GM19035 (cell line): Measurements from ENCODE around the gene ZNF593OS.

Source experiments
- ATAC-seq: cut with Tn5 transposase; IDR thresholded peaks from one replicate; pipeline ENCODE4 v1.9.1; 2021; ENCODE audit not compliant: unreplicated experiment

Gene ZNF593OS

DNA sequence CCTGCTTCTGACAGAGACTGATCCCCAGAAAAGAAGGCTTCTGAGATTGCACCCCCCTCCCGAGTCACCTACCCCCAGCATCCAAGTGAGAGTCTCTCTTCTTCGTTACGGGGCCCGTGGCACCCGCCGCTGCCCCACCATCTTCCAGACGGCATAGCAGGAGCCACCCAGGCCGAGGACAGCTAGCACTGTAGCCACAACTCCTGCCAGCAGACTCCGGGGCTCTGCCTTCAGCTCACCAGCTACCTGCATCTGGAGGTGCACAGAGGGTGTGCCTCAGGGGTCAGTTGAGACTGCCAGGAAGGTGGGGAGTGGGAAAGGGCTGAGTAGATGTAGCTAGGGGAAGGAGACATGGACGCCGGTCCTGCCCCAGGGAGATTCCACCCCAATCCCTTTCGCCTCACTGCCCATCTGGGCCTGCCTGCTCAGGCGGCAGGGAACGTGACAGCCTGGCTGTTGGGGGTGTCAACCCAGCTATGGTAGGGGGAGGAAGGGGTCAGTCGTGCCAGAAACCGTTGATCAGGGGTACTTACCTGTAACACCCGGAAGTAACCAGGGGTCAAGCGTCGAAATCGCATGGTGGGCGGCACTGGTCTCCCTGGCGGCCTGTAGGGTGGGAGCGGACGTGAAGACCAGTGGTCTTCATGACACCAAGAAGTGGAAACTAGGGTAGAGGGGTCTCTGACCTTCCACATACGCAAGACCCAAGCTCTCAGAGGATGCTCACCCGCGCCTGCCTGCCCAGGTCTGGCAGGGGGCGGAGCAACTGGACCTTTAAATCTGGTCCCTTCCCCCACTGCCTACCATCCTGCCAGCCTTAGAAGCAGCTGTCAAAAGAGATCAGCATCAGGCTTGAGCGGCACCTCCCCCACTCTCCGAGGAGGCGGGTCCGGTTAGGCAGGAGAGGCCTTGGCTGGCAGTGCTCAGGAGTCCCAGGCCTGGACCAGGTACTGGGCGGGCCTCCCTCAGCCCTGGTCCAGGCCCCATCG lies at the start of gene ZNF593OS:
ZNF593OS (minus strand) TSS at position 749 of the 989 bp plus-strand sequence; CDS start at position 578, 171 bp downstream.
- no peak for ATAC-seq

DNA sequence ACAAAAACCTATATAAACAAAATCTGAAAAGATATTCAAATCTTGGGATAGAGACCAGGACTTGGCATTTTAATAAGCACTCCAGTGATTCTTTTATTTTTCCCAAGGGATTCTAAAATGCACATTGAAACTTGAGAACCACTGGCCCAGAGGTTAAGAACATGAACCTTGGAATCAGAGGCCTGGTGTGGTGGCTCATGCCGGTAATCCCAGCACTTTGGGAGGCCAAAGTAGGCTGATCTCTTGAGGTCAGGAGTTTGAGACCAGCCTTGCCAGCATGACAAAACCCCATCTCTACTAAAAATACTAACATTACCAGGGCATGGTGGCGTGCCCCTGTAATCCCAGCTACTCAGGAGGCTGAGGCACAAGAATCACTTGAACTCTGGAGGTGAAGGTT lies 49.5 kb upstream of the ZNF593OS start:
- no peak for ATAC-seq

DNA sequence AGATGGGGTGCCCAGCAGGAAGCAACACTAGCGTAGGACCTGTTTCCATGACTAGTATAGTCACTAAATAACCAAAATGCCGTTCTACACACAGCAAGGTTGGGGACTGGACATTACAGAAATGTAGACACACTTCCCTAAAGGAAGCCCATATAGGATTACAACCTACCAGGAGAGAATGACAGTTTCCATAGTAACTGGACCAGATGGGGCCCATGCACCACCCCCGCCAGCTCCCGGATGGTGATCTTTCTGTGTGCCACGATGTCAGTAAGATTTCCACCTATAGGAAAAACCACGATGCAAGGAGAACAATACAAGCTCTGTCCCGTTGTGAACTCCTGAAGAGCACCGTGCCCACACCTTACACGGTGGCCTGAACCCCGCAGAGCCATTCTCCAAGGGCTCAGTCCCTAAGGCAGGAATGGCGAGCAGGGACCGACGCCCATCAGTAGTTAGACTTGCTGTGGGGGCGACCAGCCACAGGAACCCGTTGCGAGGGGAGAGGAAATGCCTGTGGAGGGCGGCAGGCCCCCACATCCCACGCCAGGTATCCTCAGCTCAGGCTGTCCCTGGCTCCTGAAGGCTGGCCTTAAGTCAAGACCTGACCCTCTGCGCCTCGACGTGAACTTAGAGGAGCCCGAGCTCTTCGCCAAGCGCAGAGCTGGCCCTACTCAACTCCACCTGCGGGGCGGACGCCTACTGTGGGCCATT lies 48.7 kb upstream of the ZNF593OS start:
- no peak for ATAC-seq

DNA sequence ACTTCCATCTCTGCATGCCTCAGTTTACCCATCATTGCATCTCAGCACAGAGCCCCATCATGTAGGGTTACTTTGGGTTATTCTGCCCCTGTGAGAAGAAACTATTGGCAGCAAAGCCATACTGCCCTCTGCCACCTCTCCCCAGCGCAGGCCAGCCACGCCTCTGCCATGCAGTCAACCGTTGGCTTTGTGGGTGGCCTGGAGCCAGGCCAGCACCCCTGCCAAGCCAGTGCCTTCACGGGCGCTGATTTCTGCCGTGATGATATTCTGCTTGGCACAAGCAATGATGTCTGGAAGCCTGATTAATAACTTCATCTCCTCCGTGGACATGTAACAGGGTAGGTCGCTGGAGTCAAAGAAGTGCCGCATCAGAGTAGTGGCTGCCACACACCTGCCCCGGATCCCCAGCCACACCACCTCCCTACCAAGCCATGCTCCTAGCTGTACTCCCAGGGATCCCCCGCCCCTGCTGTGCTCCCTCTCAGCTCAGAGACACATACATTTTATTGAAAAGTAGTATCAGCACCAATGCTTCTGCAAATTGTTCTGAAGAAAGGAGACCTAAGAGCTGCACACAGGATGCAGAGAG lies 47.4 kb upstream of the ZNF593OS start:
- no peak for ATAC-seq

DNA sequence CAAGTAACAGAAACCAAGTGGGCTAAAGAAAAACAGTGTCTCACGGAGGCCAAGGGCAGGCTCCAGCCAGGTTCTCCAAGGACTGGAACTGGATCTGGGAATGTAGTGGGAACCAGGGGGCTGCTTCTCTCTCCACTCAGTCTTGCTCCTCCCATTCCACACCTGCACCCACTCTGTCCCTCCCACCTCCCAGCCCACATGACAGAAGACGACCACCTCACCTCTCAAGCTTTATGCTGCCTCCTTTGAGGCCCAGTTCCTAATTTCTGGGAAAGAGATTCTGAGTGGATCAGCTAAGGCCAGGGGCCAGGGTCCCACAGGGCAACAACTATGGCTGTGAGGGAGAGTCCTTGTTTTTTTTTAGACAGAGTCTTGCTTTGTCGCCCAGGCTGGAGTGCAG lies 43.6 kb upstream of the ZNF593OS start:
- ATAC-seq: no peak

DNA sequence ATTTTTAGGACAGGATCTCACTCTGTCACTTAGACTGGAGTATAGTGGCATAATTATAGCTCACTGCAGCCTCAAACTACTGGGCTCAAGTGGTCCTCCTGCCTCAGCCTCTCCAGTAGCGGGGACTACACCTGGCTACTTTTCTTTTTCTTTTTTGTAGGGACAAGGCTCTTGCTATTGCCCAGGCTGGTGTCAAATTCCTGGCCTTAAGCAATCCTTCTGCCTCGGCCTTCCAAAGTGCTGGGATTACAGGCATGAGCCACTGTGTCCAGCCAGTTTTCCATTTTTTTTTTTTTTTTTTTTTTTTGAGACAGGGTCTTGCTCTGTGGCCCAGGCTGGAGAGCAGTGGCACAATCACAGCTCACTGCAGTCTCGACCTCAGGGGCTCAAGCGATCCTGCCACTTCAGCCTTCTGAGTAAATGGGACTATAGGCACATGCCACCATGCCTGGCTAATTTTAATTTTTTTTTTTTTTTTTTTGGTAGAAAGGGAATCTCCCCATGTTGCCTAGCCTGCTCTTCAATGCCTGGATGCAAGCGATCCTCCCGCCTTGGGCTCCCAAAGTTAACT lies 41.8 kb upstream of the ZNF593OS start:
- no peak for ATAC-seq

DNA sequence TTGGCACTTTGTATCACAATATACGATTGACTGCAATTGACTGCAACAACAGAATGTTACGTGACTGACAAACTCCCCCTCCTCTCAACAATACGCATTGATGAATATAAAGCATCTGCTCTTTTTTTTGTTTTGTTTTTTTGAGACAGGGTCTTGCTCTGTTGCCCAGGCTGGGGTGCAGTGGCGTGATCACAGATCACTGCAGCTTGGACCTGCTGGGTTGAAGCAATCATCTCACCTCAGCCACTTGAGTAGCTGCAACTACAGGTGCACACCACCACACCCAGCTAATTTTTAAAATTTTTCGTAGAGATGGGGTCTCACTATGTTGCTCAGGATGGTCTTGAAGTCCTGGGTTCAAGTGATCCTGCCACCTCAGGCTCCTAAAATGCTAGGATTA lies 41.1 kb upstream of the ZNF593OS start:
- ATAC-seq: no peak

DNA sequence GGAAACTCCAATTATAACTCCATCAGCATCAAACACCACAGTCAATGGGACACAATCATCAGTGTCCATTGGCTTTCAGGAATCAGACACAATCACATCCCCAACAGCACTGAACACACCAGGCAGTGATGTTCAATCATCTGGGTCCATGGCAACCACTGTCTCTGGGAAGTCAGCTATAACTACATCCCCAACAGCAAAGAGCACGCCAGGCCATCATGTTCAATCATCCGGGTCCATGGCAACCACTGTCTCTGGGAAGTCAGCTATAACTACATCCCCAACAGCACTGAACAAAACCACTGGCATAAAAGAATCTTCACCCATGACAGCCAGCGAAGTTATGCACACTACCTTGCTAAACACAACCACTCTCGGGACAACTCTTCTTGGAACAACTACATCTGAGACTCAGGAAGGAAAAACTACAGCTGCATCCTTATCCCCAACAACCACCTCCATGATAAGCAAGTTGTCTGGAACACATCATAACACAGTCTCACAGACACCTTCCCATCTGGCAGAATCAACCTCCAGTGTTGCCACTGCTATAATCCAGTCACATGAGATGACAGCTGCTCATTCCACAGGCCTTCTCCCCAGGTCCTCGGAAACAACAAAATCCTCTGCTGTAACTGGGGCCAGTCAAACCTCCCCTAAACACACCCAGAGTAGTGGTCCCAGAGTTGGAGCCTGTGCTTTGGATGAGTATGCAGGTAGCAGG lies 38.7 kb upstream of the ZNF593OS start:
- ATAC-seq: no peak

DNA sequence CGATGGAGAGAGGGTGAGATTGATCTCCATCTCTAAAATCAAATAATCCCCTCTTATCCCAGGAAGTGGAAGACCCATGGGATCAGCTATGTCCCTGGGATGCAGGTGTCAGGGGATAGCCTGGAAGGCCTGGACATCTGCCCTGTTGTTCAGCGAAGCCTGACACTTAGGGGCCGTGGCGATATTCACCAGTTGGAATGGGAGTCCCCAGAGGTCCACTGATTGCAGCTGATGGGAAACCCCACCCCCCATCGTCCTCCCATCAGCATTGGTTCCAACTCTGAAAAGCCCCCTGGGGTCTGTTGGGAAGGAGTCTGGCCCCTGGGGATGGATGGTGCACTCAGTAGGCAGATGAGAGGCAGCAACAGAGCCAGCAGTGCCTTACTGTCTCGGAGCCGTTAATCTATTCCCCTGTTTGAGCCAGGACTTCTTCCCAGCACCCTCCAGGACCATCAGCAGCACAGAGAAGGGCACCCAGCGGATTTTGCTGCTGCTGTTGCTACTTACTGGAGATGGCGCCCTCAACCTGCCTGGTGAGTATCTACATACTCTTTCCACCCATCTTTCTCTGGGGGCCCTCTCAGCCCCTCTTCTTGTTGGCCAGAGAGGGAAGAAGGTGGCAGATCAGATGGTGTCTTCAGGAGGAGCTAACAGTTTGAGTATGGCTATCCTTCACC lies 32.1 kb upstream of the ZNF593OS start:
- ATAC-seq: no peak

DNA sequence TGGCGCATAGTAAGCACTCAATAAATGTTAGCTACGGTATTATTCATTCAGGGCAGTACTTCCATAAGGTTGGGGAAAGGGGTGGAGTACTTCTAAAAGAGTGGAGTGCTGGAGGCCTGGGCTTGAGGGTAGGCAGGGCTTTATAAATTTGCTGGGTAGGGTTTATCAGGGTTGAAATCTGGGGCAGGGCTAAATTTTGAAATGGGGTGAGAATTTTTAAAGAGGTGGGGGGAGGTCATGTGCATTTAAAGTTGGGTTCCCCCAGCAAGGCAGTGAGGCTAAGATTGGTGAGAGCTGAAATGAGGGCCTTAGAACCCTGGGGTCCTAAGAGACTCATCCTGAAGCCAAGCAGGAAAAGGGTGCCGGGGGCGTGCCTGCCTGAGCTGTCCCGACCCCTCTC lies 28.8 kb upstream of the ZNF593OS start:
- ATAC-seq: no peak

DNA sequence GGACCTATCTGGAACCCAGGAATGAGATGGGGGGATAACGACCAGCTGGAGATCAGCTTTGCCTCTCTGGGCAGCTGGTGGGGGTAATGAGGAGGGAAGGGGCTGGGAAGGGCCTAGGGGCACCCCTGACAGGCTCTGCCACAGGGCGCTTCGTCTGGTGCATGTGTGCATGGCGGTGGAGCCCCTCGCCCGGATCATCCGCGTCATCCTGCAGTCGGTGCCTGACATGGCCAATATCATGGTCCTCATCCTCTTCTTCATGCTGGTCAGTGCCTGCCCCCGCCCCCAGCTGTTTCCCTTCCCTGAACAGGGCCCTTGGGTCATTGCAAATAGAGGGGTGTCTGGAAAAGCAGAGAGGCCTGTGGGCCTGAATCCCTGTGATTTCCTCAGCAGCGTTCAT lies 26.2 kb upstream of the ZNF593OS start:
- no peak for ATAC-seq

DNA sequence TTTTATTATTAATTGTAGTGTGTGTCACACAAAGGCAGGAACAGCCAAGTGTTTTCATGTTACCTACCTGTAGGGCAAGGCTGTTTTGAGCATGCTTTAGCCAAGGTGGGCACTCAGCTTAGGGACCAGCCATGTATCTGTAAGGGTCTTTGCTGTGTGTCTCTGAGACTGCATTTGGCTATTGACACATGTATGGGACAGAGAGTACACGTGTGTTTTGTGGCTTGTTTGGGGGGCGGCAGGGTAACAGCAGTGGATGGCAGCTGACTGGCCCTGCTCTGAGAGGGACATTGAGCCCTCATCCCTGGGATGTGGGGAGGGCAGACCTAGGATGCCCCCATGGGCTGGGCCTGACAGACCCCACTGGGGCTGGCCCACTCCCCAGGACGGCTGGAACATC lies 25.7 kb upstream of the ZNF593OS start:
- ATAC-seq: no peak

DNA sequence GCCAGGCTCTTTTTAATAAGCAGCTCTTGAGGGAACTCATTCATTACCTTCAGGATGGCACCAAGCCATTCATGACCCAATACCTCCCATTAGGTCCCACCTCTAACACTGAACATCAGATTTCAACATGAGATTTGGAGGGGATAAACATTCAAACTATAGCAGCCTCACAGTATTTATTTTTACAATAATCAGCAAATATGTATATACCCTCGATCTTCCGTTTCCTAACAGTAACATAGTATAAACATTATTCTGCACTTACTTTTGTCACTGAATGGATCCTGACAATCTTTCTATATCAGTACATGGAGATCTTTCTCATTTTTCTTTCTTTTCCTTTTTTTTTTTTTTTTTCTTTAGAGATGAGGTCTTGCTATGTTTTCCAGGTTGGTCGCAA lies 24.2 kb upstream of the ZNF593OS start:
- no peak for ATAC-seq

DNA sequence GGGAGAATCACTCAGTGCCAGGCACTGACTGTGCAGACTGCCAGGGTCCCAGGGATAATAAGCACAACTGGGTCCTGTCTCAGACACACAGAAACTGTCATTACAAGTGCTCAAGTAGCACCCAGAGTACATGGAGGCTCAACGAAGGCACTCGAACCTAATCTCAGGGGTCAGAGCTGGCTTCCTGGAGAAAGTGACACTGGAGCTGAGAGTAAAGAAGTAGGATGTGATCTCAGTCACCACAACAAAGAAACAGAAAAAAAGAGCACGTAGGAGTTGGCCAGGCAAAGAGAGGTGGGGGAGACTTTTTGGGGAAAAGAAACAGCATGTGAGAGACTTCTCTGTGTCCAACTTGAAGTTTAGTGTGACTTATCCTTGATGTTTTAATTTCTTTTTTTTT lies 20.1 kb upstream of the ZNF593OS start:
- no peak for ATAC-seq

DNA sequence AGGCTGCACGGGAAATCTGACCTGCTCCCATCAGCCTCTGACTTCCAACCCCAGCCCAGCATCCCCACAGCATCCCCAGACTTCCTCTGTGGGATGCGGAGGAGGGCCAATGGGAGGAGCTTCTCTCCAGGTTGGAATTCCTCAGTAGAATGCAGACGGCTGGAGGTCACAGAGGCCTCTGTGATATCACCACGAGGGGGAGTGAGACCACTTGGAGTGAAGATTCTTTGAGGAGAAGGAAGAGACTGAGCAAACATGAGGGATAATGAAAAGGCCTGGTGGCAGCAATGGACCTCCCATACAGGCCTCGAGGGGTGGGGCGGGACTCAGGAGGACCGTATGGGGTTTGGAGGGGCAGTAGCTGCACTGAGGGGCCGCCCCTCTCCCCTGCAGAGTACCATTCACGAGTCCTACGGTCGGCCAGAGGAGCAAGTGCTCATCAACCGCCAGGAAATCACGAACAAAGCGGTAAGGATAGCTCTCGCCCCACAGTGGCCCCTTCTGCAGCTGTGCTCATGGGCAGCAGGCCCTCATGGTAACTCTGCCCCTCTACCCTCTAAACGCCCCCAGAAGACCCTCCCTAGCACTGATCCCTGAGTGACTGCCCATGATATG lies 18.8 kb upstream of the ZNF593OS start, which contains the start of gene CATSPER4:
CATSPER4 (plus strand) TSS at position 230 of the 615 bp plus-strand sequence; CDS start at position 256, 26 bp downstream.
- ATAC-seq: no peak

DNA sequence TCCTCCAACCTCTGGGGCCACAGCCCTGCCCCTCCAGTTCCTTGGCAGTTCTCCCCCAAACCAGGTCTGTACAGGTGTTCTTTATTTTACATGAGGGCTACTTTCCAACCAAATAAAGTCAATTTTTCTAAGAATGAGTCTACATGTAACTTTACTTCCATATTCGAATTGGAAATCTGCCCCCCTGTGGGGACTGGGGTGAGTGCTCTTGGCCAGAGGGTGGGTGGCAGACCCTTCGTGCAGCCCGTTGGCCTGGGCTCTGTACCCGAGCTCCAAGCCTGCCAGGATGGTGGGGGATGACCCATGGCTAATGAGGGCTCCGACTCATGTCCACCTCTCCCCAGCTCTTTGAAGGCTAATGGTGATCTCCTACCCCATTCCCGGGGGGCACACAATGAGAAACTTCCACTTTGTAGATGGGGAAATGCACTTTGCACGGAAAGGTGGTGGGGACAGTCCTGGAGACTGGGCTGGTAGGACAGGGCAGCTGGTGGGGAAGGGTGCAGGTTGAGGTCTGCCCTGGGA lies 18.2 kb upstream of the ZNF593OS start:
- ATAC-seq: no peak

DNA sequence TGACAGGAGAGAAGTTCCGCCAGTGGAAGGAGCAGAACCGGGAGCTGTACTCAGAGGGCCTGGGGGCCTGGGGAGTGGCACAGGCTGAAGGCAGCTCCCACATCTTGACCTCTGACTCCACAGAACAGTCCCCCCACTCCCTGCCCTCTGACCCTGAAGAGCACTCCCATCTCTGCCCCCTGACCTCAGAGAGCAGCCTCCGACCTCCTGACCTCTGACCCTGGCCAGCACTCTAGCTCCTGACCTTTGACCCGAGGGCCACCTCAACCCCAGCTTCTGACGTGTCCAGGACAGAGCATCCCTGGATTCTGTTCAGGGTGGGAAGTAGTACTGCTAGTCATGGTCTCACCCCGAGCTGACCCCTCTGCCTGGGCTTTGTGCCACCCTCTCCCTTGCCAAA lies 17.7 kb upstream of the ZNF593OS start:
- no peak for ATAC-seq

DNA sequence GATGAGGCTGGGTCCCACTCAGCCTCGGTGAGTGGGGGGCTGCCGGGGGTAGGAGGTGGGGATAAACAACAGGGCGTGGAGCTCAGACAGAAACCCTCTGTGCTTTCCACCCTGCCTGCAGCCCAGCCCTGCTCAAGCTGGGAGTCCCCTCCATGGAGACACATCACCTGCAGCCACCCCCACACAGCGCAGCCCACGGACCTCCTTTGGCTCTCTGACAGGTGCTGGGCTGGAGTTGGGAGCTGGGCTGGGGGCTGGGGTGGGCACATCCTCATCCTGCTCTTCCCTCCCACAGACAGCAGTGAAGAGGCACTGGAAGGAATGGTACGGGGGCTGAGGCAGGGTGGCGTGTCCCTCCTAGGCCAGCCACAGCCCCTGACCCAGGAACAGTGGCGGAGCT lies 16.8 kb upstream of the ZNF593OS start:
- ATAC-seq: no peak

DNA sequence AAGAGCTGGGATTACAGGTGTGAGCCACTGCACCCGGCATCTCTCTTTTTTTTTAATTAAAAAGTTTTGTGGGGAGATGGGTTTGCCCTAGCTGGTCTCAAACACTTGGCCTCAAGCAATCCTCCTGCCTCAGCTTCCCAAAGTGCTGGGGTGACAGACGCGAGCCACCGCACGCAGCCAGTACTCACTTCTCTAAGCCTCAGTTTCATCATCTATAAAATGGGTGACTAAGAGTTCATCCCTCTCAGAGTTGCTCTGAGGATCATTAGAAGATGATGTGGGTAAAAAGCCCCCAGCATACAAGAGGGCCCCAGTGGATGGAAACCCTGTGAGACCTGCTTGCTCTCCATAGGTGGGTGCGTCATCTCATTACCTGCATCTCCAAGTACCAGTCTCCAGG lies 16.2 kb upstream of the ZNF593OS start:
- ATAC-seq: no peak
